Stimulated activated naive CD4-positive, alpha-beta T cell treated with Interleukin-2 at 50 U/mL for 16 hours (primary cell): ENCODE data around the gene NCOA5.
A peak's percentile ranks its signal among the peaks of the same experiment; 100 is the strongest.

Source experiments
- DNase-seq: peaks from one replicate; lab custom pipeline; 2025; lab: John Stamatoyannopoulos, UW

The NCOA5 gene

GRCh38 chr20:46014517-46015396 lies 75.0 kb downstream of the NCOA5 start:
- no peak for DNase-seq

DNA sequence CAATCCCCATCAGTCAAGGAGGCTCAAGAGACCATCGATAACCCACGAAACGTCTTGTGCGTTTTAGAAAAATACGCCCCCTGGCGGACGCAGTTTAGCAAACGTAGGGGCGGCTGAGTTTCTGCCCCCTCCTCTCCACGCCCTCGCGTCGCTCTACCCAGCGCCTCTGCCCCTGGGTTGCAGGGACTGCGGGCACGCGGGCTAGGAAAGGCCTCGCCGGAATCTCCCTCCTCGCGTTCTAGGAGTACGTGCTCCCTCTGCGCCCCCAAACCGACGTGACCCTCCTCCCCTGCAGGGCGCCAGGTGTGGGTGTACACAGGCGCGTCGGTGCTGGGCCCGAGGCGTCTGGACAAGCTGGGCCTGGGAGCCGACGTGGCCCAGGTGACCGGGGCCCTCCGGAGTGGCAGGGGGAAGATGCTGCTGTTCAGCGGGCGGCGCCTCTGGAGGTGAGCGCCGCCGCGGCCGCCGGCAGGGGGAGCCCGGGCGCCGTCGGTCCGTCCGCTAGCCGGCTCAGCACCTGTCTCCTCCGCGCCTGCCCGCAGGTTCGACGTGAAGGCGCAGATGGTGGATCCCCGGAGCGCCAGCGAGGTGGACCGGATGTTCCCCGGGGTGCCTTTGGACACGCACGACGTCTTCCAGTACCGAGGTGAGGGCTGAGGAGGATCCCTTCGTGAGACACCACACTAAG lies 75.8 kb downstream of the NCOA5 start:
- DNase-seq: peak; percentile 58

DNA sequence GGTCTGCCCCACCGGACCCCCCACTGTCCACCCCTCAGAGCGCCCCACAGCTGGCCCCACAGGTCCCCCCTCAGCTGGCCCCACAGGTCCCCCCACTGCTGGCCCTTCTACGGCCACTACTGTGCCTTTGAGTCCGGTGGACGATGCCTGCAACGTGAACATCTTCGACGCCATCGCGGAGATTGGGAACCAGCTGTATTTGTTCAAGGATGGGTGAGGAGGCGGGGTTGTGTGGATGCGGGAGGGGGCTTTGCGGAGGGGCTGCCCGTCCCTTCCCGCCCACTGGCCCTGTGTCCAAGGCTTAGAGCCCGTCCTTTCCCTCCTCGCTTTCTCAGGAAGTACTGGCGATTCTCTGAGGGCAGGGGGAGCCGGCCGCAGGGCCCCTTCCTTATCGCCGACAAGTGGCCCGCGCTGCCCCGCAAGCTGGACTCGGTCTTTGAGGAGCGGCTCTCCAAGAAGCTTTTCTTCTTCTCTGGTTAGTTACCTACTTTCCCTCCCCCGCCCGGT lies 76.4 kb downstream of the NCOA5 start:
- no peak for DNase-seq

GRCh38 chr20:46012921-46013320 lies 76.8 kb downstream of the NCOA5 start:
- DNase-seq: no peak

- peak; percentile 18 for DNase-seq
Observed at GRCh38 chr20:46011631-46012482, 77.9 kb downstream of the NCOA5 start.
